ENCODE data around the gene PTTG1IP. TPM values are rescaled to one million over a fixed set of nuclear protein-coding genes. Genes with fewer than 3 reads are reported as not detected.

PTTG1IP gene
- total and polyA plus RNA-seq, 2 donors (not counting 1 experiment from before 2014, with no cell fraction given), result 229 to 240 TPM

DNA sequence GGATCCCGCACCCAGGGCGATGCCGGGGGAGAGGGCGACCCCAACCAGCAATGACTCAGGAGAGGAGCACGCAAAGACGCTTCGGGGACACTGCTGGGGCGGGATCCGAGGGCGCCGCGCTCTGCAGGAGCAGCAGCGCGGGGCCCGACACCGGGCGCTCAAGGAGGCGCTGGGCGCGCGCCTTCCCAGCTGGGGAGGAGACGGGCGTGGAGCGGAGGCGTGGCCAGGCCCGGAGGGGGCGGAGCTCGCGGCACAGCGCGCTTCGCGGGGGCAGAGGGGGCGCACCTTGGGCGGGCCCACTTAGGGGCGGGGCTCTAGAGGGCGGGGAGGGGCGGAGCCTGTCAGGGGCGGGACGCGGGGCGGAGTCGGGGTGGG is 56.0 kb downstream of the PTTG1IP start:
- peak overlapping the region; percentile 61 to 80 (median 74) for H3K4me3 ChIP-seq (replicated peaks in 1 of 4; ENCODE audit: control extremely low read depth in 1 of 4, insufficient read depth in 1 of 4, low read depth in 3 of 4, low read length in 4 of 4)
- no peak overlapping the region for H3K27ac ChIP-seq (ENCODE audit: insufficient read depth, low read length)
- H3K36me3 ChIP-seq (ENCODE audit: control insufficient read depth, insufficient read depth, low read length), result peaks cover 7% of the 10 kb centered on the region
- peak overlapping the region; percentile 81 for H3K9ac ChIP-seq (ENCODE audit: insufficient read depth, low read length)
- TF ChIP-seq CTCF (conservative IDR thresholded peaks at IDR 0.05 in 1 of 2, IDR thresholded peaks at IDR 0.05 in 1 of 2; ENCODE audit: low read depth in 1 of 2, low read length in 2 of 2) (no peak), EZH2 (IDR thresholded peaks at IDR 0.05; ENCODE audit: low read length, missing control alignments) (no peak)
- no peaks in the 10 kb centered on the region for H3K9me3 ChIP-seq (ENCODE audit: control insufficient read depth, insufficient read depth, low read depth, low read length)
- DNase-seq (ENCODE audit: low read depth in 2 of 2), result peak; percentile 80 to 91
- H3K27me3 ChIP-seq (ENCODE audit: control insufficient read depth, insufficient read depth, low read length), result no peaks in the 10 kb centered on the region
- peaks cover 45% of the 10 kb centered on the region for H3K79me2 ChIP-seq (ENCODE audit: control insufficient read depth, insufficient read depth, low read length)
- no peaks in the 10 kb centered on the region for H4K20me1 ChIP-seq (ENCODE audit: control insufficient read depth, extremely low read depth, insufficient read depth, low read length)
- H2AFZ ChIP-seq (ENCODE audit: low read length), result no peak overlapping the region
- H3K4me1 ChIP-seq (ENCODE audit: control insufficient read depth, extremely low read depth, insufficient read depth, low read length), result peaks cover 3% of the 10 kb centered on the region
- H3K4me2 ChIP-seq (ENCODE audit: extremely low read depth, insufficient read depth, low read length), result peak overlapping the region; percentile 59

GRCh38 chr21:44816761-44817505 is 56.6 kb downstream of the PTTG1IP start:
- H2AFZ ChIP-seq (ENCODE audit: low read length), result no peak overlapping the region
- H3K79me2 ChIP-seq (ENCODE audit: control insufficient read depth, insufficient read depth, low read length), result peaks cover 50% of the 10 kb centered on the region
- DNase-seq (ENCODE audit: low read depth in 2 of 2), result no peak

More at GRCh38 chr21:44816761-44817505, 56.6 kb downstream of the PTTG1IP start:
- no peaks in the 10 kb centered on the region for H3K27me3 ChIP-seq (ENCODE audit: control insufficient read depth, insufficient read depth, low read length)
- peak overlapping the region; percentile 30 for H3K9ac ChIP-seq (ENCODE audit: insufficient read depth, low read length)
- peaks cover 9% of the 10 kb centered on the region for H3K36me3 ChIP-seq (ENCODE audit: control insufficient read depth, insufficient read depth, low read length)
- peaks cover 3% of the 10 kb centered on the region for H3K4me1 ChIP-seq (ENCODE audit: control insufficient read depth, extremely low read depth, insufficient read depth, low read length)
- no peaks in the 10 kb centered on the region for H3K9me3 ChIP-seq (ENCODE audit: control insufficient read depth, insufficient read depth, low read depth, low read length)
- H3K27ac ChIP-seq (ENCODE audit: insufficient read depth, low read length), result no peak overlapping the region
- peak overlapping the region; percentile 61 to 80 (median 74) for H3K4me3 ChIP-seq (replicated peaks in 1 of 4; ENCODE audit: control extremely low read depth in 1 of 4, insufficient read depth in 1 of 4, low read depth in 3 of 4, low read length in 4 of 4)
- TF ChIP-seq CTCF (conservative IDR thresholded peaks at IDR 0.05 in 1 of 2, IDR thresholded peaks at IDR 0.05 in 1 of 2; ENCODE audit: low read depth in 1 of 2, low read length in 2 of 2) (no peak), EZH2 (IDR thresholded peaks at IDR 0.05; ENCODE audit: low read length, missing control alignments) (no peak)
- H4K20me1 ChIP-seq (ENCODE audit: control insufficient read depth, extremely low read depth, insufficient read depth, low read length), result no peaks in the 10 kb centered on the region
- peak overlapping the region; percentile 59 for H3K4me2 ChIP-seq (ENCODE audit: extremely low read depth, insufficient read depth, low read length)
